GM06990 (cell line): ENCODE data around the gene COL11A1.

ENCODE experiments used
- DNase-seq: peaks from one replicate; pipeline ENCODE4 v3.0.0-alpha.2; 2011; ENCODE audit not compliant: insufficient read length; ENCODE audit errors: extremely low read depth
- H3K27me3 ChIP-seq: replicated peaks from 2 replicates; pipeline ENCODE4 v1.6.0; 2011; ENCODE audit warnings: low read length; ENCODE audit not compliant: control insufficient read depth, insufficient read depth
- H3K36me3 ChIP-seq: 2 replicates; pipeline ENCODE4 v1.5.1; 2011; ENCODE audit warnings: low read length; ENCODE audit not compliant: control insufficient read depth, insufficient read depth
- H3K4me3 ChIP-seq: replicated peaks from 2 replicates; pipeline ENCODE4 v1.5.1; 2011; ENCODE audit warnings: low read depth, mild to moderate bottlenecking, control low read depth, low read length
- CTCF ChIP-seq: IDR thresholded peaks from 2 replicates; pipeline ENCODE4 v1.5.1; 2011; ENCODE audit warnings: low read length, control low read depth, mild to moderate bottlenecking, inconsistent platforms; ENCODE audit not compliant: insufficient read depth, poor library complexity, severe bottlenecking

COL11A1 gene

DNA sequence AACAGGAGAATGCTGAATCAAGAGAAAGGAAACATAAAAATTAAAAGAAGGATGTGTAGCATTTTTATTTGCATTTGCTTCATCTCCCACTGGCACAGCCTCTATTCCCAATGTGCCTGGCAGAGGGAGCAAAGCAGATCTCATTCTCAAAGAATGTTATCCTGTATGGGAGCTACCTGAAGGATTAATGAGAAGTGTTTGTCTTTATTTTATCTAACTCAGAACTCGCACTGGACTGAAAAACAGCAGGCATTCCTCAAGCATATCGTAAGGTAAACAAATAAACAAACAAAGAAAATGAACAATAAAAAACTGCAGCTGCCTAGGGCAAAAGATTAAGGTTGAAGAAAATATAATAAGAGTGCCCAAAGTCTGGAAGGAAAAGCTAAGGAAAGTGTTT is 12.7 kb upstream of the COL11A1 start:
- no peak for TF ChIP-seq CTCF
- Histone ChIP-seq H3K36me3 (no peaks in the 10 kb centered on the region), H3K27me3 (no peaks in the 10 kb centered on the region), H3K4me3 (no peak overlapping the region)
- DNase-seq: no peak

DNA sequence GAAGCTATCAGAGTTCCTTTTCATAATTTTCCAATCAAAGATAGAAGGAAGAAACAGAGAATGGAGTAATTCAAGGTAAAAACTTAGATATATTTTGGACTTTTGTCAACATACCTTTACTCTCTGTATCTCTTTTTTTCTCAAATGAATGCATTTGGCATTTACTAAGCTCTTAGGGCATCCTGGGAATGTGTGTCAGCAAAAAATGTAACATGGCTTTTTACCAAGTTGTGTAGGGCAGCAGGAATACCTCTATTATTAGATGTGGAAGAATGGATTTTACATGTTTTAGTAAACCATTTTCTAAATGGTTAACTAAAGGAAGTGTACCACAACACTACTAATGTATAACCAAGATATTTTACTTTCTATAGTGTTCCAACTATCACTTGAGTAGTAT is 4.2 kb upstream of the COL11A1 start:
- H3K4me3 ChIP-seq: no peak overlapping the region
- no peaks in the 10 kb centered on the region for H3K36me3 ChIP-seq
- DNase-seq: no peak
- TF ChIP-seq CTCF: no peak
- H3K27me3 ChIP-seq: no peaks in the 10 kb centered on the region

- no peak overlapping the region for H3K4me3 ChIP-seq
- H3K27me3 ChIP-seq: no peaks in the 10 kb centered on the region
- no peak for TF ChIP-seq CTCF
- no peaks in the 10 kb centered on the region for H3K36me3 ChIP-seq
- no peak for DNase-seq
Measured at GRCh38 chr1:103111926-103112325, 3.6 kb upstream of the COL11A1 start.

- no peak for TF ChIP-seq CTCF
- no peak for DNase-seq
- no peaks in the 10 kb centered on the region for H3K36me3 ChIP-seq
- H3K27me3 ChIP-seq: peaks cover 2% of the 10 kb centered on the region; the same call in 1 of the 2 replicates
- H3K4me3 ChIP-seq: no peak overlapping the region
Measured at GRCh38 chr1:103110701-103111100, 2.4 kb upstream of the COL11A1 start.

DNA sequence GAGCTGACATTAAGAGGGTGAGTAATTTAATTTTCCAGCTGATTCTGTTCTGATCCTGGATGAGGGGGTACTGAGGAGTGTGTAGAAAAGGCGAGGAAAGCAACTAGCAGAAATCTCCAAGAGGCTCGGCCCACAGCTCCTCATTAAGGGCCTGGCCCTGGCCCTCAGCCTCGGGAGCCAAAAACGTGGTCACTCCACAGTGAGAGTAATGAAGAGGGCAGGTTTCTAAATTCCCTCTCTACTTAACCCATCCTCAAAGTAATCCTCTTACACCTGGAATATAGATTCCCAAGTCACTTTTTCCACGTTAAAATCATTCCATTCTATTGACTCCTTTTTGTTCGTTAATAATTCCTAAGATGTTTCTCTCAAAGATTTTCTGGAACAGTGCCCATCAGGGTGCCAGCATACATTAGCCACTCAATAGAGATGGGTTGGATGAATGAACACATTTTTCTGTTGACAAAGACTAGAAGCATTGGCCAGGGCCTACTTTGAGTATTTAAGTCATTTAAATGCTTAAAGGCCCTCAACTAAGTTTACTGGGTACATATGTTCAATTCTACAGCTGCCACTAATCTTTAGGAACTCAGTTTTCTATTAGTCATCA is 1.1 kb upstream of the COL11A1 start:
- TF ChIP-seq CTCF: no peak
- Histone ChIP-seq H3K36me3 (no peaks in the 10 kb centered on the region), H3K4me3 (no peak overlapping the region), H3K27me3 (peaks cover 2% of the 10 kb centered on the region; the same call in 1 of the 2 replicates)
- no peak for DNase-seq
